ENCODE data around the gene MAEA.
A peak's percentile ranks its signal among the peaks of the same experiment; 100 is the strongest.

Gene MAEA

DNA sequence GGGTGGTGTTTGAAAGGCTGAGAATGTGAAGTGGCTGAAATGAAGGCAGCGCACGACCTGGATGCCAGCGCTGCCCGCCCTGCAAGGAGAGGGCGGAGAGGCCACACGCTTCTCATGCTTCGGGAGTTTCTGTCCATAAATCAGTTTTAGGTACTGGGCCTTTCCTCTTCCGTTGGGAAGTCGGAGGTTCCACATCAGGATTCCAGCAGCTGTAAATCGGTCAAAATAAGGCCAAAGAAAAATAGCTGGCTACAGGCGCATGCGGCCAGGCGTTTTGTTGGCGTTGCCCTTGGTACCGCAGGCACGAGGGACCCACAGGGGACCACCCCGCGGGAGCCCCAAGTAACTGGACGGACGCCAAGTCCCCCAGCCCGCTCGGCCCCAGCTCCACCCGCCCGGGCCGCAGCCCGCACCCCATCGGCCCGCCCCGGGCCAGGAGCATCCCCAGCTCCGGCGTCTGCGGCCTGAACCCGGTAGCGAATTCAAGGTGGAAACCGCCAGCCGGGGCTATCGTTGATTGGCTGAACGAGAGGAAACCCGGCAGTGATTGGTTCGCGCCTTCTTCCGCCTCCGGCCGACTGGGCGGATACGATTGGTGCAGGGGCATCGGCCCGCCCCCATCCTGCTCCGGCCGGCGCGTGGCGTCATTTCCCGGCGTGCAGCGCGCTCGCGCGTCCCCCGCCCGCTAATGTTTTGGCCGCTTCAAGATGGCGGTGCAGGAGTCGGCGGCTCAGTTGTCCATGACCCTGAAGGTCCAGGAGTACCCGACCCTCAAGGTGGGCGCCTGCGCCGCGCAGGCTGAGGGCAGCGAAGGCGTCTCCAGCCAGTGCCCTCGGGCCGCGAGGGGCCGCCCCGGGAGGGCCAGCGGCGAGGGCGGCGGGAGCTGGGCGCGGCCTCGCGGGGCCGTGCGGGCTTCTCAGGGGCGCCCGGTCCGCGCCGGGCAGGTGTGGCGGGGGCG, at the start of gene MAEA:
MAEA (plus strand) TSS at position 685 of the 958 bp plus-strand sequence; CDS start at position 708, 23 bp downstream.
- H3K9me3 ChIP-seq (ENCODE audit: insufficient read depth, low read depth, low read length): no peaks in the 10 kb centered on the region; the same call in 1 of the 2 replicates
- H3K79me2 ChIP-seq (ENCODE audit: insufficient read depth, low read length): peaks cover 48% of the 10 kb centered on the region

DNA sequence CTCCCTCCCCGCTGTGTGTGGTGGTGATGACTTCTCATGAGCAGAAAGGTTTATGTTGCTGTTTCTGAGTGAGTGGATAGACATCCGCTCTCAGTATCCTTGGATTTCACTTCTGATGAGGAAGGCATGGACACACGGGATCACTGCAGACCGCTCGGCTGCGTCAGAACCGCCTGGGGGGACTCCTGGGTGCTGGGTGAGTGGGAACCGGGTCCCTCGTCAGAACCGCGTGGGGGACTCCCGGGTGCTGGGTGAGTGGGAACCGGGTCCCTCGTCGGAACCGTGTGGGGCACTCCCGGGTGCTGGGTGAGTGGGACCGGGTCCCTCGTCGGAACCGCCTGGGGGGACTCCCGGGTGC, 49.8 kb upstream of the MAEA start:
- Histone ChIP-seq H2AFZ (ENCODE audit: low read length) (no peak overlapping the region), H3K79me2 (ENCODE audit: insufficient read depth, low read length) (peaks cover 68% of the 10 kb centered on the region), H3K27me3 (ENCODE audit: insufficient read depth, low read length, poor library complexity, severe bottlenecking) (no peaks in the 10 kb centered on the region), H3K4me2 (ENCODE audit: low read depth, low read length, poor library complexity, severe bottlenecking) (no peak overlapping the region), H3K36me3 (ENCODE audit: insufficient read depth, low read length) (peaks cover 57% of the 10 kb centered on the region; the same call in 1 of the 2 replicates), H3K4me1 (ENCODE audit: insufficient read depth, low read length, poor library complexity, severe bottlenecking) (peaks cover 6% of the 10 kb centered on the region), H3F3A (ENCODE audit: low read depth) (no peaks in the 10 kb centered on the region), H3K4me3 (ENCODE audit: low read length, poor library complexity, severe bottlenecking) (no peak overlapping the region), H4K20me1 (ENCODE audit: insufficient read depth, low read length, poor library complexity, severe bottlenecking) (peaks cover 60% of the 10 kb centered on the region), H3K9ac (ENCODE audit: low read depth, low read length, poor library complexity, severe bottlenecking) (no peak overlapping the region), H3K9me2 (replicated peaks; ENCODE audit: low read depth, low read length) (no peaks in the 10 kb centered on the region), H3K9me3 (ENCODE audit: insufficient read depth, low read depth, low read length) (no peaks in the 10 kb centered on the region)
- no peak for TF ChIP-seq EZH2phosphoT487 (IDR thresholded peaks at IDR 0.05; ENCODE audit: borderline replicate concordance)
- TF ChIP-seq, protein P1, sequence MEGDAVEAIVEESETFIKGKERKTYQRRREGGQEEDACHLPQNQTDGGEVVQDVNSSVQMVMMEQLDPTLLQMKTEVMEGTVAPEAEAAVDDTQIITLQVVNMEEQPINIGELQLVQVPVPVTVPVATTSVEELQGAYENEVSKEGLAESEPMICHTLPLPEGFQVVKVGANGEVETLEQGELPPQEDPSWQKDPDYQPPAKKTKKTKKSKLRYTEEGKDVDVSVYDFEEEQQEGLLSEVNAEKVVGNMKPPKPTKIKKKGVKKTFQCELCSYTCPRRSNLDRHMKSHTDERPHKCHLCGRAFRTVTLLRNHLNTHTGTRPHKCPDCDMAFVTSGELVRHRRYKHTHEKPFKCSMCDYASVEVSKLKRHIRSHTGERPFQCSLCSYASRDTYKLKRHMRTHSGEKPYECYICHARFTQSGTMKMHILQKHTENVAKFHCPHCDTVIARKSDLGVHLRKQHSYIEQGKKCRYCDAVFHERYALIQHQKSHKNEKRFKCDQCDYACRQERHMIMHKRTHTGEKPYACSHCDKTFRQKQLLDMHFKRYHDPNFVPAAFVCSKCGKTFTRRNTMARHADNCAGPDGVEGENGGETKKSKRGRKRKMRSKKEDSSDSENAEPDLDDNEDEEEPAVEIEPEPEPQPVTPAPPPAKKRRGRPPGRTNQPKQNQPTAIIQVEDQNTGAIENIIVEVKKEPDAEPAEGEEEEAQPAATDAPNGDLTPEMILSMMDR (conservative IDR thresholded peaks at IDR 0.05; ENCODE audit: low read length): no peak

More for the DNA sequence above, at the start of gene MAEA:
- peak within 1 kb of the TSS; percentile 95 for H3K9ac ChIP-seq (ENCODE audit: low read depth, low read length, poor library complexity, severe bottlenecking)
- TF ChIP-seq, protein P1 (conservative IDR thresholded peaks at IDR 0.05; ENCODE audit: low read length): no peak
- TF ChIP-seq EZH2phosphoT487 (IDR thresholded peaks at IDR 0.05; ENCODE audit: borderline replicate concordance): no peak
- H3K4me1 ChIP-seq (ENCODE audit: insufficient read depth, low read length, poor library complexity, severe bottlenecking): peaks cover 37% of the 10 kb centered on the region
- H3K4me3 ChIP-seq (ENCODE audit: low read length, poor library complexity, severe bottlenecking): peak within 1 kb of the TSS; percentile 95
- H2AFZ ChIP-seq (ENCODE audit: low read length): peak within 1 kb of the TSS; percentile 65
- H3K9me2 ChIP-seq (replicated peaks; ENCODE audit: low read depth, low read length): no peaks in the 10 kb centered on the region
- H3K36me3 ChIP-seq (ENCODE audit: insufficient read depth, low read length): no peaks in the 10 kb centered on the region
- no peaks in the 10 kb centered on the region for H3K27me3 ChIP-seq (ENCODE audit: insufficient read depth, low read length, poor library complexity, severe bottlenecking)
- H3K4me2 ChIP-seq (ENCODE audit: low read depth, low read length, poor library complexity, severe bottlenecking): peak within 1 kb of the TSS; percentile 96
- peaks cover 35% of the 10 kb centered on the region for H4K20me1 ChIP-seq (ENCODE audit: insufficient read depth, low read length, poor library complexity, severe bottlenecking)
- no peaks in the 10 kb centered on the region for H3F3A ChIP-seq (ENCODE audit: low read depth)

DNA sequence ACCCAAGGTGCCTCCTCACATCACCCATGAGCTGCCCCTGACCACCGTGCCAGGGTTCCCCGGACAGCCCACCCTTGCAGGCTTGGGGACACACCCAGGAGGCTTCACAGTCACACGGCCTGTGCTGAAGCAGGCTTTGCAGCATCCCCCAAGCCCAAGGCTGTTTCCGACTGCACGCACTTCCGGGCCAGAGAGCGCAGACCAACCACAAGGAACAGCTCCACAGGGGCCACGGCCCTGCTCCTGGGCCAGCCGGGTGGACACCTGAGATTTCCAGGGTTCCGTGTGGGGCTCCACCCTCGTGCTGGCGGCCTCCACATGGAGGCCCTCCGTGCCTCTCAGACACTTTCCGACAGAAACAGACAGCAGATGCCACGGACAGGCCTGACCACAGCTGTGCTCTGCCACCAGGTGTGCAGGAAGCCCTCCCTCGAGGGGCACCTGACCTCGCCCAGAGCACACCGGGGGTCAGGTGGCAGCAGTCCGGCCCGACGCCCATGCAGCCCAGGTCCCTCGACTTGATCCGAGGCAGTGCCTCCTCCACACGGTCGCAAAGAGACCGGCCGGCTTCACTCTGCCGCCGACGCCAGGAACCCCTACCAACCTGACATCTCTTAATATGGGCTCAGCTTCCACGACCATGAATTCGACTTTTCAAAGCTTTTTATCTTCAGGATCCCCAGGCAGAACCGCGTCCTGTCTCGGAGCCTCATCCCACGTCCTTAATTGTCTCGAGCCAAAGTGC, 48.8 kb upstream of the MAEA start:
- H3K9me2 ChIP-seq (replicated peaks; ENCODE audit: low read depth, low read length): no peaks in the 10 kb centered on the region
- no peaks in the 10 kb centered on the region for H3K9me3 ChIP-seq (ENCODE audit: insufficient read depth, low read depth, low read length)
- H3K79me2 ChIP-seq (ENCODE audit: insufficient read depth, low read length): peaks cover 73% of the 10 kb centered on the region
- TF ChIP-seq, protein P1 (conservative IDR thresholded peaks at IDR 0.05; ENCODE audit: low read length): no peak
- TF ChIP-seq EZH2phosphoT487 (IDR thresholded peaks at IDR 0.05; ENCODE audit: borderline replicate concordance): no peak
- H3K9ac ChIP-seq (ENCODE audit: low read depth, low read length, poor library complexity, severe bottlenecking): no peak overlapping the region
- peaks cover 14% of the 10 kb centered on the region for H3K4me1 ChIP-seq (ENCODE audit: insufficient read depth, low read length, poor library complexity, severe bottlenecking)
- no peak overlapping the region for H3K4me3 ChIP-seq (ENCODE audit: low read length, poor library complexity, severe bottlenecking)
- H3F3A ChIP-seq (ENCODE audit: low read depth): no peaks in the 10 kb centered on the region
- no peak overlapping the region for H3K4me2 ChIP-seq (ENCODE audit: low read depth, low read length, poor library complexity, severe bottlenecking)
- no peak overlapping the region for H2AFZ ChIP-seq (ENCODE audit: low read length)
- H3K27me3 ChIP-seq (ENCODE audit: insufficient read depth, low read length, poor library complexity, severe bottlenecking): no peaks in the 10 kb centered on the region
- H3K36me3 ChIP-seq (ENCODE audit: insufficient read depth, low read length): peaks cover 47% of the 10 kb centered on the region; the same call in 1 of the 2 replicates
- H4K20me1 ChIP-seq (ENCODE audit: insufficient read depth, low read length, poor library complexity, severe bottlenecking): peaks cover 70% of the 10 kb centered on the region

All from Loucy (cell line).